HG02885 (cell line): Measurements from ENCODE around the gene MRI1.
"Not testable (repeated sequence)": the region's sequence is repeated elsewhere in the genome, so short reads cannot be mapped to it uniquely, and the experiment has no call there.

Experiments used
- ATAC-seq: cut with Tn5 transposase; IDR thresholded peaks from one replicate; pipeline ENCODE4 v1.9.1; 2021; ENCODE audit warnings: mild to moderate bottlenecking; ENCODE audit not compliant: unreplicated experiment, poor library complexity

MRI1 gene

DNA sequence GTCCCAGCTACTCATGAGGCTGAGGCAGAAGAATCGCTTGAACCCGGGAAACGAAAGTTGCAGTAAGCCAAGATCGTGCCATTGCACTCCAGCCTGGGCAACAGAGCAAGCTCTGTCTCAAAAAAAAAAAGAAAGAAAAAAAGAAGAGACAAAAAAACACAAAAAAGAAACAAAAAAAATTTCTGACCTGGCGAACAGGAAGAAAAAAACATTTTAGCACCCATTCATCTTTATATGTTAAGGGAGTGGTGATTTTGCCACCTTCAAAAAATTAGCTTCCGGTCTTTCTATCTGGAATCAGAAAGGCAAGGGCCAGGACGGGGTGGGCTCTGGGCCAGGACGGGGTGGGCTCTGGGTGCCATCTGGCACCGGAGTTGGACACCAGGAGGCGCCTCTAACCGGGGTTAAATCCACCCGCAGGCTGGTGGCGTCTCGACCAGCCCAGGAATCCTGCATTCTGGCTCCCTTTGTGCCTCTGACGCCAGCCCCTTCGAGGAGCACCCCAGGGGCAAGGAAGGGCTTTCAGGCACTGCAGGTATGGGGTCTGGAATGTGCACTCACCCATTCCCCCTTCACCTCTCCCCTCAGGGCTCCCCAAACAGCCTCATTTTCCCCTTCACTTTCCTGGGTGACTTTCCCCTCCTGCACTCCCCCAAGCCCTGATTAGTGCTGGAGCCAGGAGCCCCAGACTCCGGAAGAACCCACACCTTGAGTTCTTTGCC is 20.6 kb downstream of the MRI1 start:
- ATAC-seq, result no peak

DNA sequence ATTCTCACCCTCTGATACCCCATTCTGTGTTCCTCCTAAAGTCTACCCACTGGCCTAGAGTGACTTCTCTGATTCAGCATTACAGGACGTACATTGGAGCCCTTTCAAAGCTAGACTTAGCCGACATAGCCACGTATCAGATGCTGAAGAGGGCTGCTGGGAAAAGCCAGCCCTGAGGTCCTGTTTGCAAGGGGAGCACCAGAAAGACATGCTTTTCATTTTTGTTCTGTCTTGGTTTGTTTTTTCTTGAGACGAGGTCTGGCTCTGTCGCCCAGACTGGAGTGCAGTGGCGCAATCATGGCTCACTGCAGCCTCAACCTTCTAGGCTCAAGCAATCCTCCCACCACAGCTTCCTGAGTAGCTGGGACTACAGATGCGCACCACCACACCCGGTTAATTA is 24.7 kb downstream of the MRI1 start:
- no peak for ATAC-seq

DNA sequence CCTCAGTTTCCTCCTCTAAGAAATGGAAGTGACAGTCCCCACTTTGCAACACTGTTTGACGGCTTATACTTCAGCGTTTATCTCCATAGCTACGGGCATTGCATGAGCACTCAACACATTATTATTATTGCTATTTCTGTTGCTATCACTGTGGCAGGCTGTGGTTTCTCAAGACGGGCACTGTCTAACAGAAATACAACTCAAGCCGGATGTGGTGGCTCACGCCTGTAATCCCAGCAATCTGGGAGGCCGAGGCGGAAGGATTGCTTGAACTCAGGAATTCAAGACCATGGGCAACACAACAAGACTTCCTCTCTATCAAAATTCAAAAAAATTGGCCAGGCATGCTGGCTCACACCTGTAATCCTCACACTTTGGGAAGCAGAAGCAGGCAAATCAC is 26.0 kb downstream of the MRI1 start:
- ATAC-seq, result no peak

DNA sequence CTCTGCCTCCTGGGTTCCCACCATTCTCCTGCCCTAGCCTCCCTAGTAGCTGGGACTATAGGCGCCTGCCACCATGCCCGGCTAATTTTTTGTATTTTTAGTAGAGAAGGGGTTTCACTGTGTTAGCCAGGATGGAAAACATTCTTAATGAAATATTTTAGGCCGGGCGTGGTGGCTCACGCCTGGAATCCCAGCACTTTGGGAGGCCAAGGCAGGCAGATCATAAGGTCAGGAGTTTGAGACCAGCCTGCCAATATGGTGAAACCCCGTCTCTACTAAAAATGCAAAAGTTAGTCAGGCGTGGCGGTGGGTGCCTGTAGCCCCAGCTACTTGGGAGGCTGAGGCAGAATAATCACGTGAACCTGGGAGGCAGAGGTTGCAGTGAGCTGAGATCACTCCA is 29.0 kb downstream of the MRI1 start:
- not testable (repeated sequence) for ATAC-seq

DNA sequence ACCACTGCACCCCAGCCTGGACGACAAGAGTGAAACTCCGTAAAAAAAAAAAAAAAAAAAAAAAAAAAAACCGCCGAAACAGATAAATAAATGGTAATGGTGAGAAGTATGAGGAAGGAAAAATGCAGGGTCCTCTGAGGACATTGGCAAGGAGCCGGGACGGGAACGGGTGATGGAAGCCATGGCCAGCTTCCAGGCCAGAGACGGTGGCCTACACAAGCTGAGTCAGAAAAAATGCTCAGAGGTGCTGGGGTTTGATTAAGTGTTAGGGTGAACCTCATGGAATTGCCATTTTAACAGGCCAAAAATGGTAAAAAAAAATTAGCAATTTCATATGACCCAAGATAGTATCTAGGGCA is 30.1 kb downstream of the MRI1 start:
- no peak for ATAC-seq

DNA sequence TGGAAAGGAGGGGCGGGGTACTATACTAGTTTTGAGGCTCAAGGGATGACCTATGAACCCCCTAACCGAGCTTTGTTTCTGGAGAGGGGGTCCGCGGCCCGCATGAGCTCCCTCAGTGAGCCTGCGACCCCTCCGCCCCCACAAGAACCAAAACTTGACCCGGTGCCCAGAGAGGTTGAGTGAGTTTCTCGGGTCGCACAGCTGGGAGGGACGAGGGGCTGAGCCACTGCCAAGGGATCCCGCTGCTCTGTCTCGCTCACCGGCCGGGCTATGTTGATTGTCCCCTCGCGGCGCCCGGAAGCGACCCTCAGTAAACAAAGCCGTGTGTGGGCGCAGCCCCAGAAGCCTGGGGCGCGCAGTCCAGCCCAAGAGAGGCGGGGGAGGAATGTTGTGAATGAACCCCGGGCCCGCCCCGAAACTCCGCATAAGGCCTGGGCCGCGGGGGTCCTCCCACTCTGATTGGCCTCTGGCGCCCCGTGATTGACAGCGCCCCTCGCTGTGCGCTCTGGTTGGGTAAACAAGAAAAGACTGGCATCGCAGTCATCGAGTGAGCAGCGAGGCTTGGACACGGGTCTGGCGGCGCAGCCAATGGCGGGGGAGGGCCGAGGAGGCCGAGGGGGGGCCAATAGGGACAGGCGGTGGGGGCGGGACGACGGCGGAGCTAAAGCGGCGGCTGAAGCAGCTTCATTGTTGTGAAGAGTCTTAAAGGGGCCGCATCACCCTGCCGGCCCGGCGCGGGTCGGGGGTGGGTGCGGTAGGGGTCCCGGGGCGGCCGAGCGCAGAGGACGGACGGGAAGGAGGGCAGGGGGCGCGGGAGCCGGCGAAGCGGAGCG is 30.7 kb downstream of the MRI1 start, which contains the start of gene ZSWIM4:
TSS of gene ZSWIM4 (plus strand) at position 687 of the 833 bp plus-strand sequence. CDS start 206 bp downstream, outside the sequence.
- ATAC-seq, result peak; percentile 94

DNA sequence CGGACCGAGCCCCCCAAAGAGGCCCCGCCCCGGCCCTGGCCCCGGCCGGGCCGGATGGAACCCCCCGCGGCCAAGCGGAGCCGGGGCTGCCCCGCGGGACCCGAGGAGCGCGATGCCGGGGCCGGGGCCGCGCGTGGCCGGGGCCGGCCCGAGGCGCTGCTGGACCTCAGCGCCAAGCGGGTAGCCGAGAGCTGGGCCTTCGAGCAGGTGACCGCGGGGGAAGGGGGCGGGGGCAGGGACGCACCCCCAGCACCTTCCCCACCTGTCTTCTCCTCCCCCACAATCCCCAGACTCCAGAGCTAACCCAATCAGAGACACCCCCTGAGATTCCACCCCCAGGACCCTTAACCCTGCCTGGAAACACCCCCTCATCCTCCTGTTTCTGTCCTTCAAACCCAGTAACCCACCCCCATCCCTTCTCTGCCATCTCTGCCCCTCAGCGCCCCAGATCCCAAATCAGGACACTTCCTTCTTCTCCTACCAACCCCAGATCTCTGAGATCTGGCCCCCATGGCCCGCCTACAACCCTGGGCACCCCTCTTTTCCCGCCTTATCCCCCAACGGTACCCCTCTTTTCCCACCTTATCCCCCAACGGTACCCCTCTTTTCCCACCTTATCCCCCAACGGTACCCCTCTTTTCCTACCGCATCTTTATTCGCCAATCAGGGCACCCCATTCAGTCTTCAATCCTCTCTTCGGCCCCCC is 31.4 kb downstream of the MRI1 start:
- ATAC-seq, result peak; percentile 33

DNA sequence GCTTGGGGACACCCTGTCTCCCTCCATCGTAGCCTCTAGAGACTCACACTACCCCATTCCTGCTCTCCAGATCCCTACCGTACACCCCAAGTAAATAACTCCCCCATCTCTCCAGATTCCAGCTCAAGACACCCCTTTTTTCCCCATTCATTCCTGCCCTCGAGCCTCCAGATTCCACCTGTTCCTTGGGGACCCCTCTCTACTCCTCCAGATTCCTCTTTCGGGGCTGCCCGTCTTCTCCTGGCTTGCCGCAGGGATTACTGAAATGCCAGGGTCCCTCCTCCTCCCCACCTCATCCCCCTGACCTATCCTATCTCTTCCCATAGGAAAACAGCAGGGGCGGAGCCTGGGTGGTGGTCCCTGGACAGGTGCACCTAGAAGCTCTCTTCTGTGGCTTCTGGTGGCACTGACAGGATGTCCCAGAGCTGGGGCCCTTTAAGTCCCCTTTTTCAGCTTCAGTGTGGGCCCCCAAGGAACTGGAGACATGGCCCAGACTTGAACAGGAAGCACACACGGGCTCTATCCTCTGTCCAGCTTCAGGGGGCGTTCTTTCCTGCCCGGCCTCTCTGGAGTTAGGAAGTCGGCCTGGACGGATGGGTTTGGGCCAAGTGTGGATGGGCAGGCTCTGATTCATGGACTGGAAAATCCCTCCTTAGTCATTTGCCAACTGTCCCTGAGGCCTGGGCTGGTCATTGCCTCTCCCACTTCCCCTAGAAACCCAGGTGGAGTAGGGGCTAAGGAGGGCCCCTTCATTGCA is 32.2 kb downstream of the MRI1 start:
- ATAC-seq, result no peak

DNA sequence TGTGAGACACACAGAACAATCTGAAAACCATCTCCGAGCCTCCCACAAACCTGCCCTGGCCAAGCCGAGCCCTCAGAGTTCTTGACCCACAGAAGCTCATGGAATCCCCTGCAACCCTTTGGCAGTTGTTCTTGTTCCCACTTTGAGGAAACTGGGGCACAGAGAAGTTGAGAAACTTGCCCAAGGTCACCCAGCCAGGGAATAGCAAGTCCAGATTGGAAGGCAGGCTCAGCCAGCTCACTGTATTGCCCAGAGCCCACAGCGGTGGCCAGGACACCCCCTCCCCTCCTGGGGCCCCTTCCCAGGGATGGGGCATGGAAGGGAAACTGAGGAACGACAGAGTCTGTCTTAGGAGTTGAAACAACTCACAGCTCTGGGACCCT is 32.7 kb downstream of the MRI1 start:
- no peak for ATAC-seq

DNA sequence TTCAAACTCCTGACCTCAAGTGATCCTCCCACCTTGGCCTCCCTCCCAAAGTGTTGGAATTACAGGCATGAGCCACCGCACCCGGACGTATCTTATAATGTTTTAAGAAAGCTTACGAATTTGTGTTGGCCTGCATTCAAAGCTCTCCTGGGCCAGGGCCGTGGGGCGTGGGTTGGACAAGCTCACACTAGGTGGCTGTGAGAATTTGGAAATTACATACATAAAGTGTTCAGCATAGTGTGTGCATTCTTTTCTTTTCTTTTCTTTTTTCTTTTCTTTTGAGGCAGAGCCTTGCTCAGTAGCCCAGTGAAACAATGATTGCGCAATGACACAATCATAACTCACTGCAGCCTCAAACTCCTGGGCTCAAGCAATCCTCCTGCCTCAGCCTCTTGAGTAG is 33.5 kb downstream of the MRI1 start:
- ATAC-seq, result no peak

DNA sequence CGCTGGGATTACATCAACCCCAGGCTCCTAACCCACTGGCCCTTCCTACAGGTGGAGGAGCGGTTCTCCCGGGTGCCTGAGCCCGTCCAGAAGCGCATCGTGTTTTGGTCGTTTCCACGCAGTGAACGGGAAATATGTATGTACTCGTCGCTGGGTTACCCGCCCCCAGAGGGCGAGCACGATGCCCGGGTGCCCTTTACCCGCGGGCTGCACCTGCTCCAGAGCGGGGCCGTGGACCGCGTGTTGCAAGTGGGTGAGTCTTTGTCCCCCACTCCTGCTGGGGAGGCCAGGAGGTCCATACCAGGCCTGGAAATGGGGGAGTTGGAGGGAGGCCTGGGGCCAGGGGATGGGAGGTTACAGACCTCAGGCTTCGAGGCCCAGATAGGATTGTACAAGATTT is 35.3 kb downstream of the MRI1 start:
- ATAC-seq, result no peak

DNA sequence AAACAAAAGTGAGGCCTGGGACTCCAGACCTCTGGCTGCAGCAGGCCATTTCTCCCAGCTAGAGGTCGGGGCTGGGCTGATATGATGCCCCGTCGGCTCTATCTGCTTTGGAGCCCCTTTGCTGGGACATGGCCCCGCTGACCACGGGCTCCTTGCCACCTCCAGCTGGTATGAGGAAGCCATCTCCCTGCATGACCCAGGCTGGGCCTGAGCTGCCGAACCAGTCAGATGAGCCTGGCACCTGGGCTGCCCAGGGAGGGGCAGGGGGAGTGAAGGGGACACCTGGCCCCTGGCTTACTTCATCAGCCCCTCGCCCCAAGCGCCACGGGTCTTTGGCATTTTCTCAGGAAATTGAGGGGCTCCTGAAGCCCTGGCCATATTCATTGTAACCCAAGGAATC is 38.7 kb downstream of the MRI1 start:
- no peak for ATAC-seq

DNA sequence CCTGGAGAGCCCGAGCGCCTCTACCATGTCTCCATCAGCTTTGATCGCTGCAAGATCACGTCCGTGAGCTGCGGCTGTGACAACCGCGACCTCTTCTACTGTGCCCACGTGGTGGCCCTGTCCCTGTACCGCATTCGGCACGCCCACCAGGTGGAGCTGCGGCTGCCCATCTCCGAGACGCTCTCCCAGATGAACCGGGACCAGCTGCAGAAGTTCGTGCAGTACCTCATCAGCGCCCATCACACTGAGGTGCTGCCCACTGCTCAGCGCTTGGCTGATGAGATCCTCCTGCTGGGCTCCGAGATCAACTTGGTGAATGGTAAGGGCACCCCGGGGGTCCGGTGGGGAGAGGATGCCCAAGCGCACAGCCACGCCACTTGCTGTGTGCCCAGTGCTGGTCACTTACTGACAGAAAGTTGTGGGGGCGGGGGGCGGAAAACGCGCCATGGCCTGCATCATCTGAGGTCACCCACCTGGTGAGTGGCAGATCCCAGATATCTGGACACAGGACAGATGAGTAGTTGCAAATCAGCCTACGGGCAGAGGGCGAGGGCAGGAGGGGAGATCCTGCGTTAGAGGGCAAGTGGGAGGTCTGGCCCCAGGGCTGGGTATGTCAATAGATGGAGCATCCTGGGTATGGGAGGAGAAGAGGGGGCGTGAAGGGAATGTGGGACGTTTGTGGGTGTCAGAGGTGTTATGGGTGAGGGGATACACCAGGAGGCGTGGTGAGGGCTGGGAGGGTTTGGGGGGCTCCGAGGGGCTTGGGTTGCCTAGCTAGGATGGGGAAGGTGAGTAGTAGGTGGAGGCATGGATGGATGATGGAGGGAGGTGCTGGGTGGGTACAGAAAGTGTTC is 40.7 kb downstream of the MRI1 start:
- ATAC-seq, result no peak

DNA sequence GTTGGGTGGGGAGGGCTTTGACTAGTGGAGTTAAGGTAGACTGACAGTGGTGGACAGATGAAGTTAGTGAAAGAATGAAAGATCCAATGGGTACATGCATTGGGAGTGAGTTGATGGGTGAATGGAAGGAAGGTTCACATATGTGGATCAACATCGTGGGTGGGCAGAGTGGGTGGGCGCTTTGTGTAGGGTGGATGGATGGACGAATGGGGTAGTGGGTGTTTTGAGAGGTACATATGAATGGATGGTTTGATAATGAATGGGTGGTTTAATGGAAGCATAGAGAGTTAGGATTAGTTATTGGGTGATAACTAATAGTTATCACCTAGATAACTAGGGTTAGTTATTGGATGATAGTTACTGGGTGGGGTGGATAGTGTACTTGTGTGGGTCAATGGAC is 42.4 kb downstream of the MRI1 start:
- no peak for ATAC-seq

DNA sequence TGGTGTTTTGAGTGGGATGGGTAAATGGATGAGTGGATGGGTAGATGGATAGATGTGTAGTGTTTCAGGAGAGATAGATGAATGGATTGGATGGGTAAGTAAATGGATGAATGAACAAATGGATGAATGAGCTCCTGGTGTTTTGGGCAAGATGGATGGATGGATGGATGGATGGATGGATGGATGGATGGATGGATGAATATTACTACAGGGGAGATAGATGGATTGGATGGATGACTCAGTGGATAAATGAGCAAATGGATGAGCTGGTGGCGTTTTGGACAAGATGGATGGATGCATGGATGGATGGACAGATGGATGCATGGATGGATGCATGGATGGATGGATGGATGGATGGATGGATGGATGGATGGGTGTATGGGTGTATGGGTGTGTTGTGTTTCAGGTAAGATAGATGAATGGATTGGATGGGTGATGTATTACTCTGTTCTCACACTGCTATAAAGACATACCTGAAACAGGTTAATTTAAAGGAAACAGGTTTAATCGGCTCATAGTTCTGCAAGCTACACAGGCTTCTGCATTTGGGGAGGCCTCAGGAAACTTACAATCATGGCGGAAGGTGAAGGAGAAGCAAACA is 43.2 kb downstream of the MRI1 start:
- no peak for ATAC-seq

DNA sequence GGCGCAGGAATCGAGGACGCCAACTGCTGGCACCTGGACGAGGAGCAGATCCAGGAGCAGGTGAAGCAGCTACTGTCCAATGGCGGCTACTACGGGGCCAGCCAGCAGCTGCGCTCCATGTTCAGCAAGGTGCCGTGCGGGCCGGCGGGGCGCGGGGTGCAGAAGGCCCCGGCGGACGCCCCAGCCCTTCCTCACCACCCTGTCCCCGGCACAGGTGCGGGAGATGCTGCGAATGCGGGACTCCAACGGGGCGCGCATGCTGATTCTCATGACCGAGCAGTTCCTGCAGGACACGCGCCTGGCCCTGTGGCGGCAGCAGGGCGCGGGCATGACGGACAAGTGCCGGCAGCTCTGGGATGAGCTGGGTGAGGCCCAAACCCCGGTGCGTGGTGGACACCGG is 44.5 kb downstream of the MRI1 start:
- no peak for ATAC-seq

DNA sequence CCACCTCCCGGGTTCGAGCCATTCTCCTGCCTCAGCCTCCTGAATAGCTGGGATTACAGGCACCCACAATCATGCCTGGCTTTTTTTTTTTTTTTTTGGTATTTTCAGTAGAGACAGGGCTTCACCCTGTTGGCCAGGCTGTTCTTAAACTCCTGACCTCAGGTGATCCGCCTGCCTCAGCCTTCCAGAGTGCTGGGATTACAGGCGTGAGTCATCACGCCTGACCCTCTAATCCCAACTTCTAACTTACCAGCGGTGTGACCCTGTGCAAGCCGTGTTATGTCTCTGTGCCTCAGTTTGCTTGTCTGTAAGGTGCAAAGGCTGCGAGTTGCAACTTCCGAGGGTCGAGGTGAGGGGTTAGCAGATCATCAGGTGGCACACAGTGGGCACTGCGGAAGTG is 48.2 kb downstream of the MRI1 start:
- ATAC-seq, result no peak

DNA sequence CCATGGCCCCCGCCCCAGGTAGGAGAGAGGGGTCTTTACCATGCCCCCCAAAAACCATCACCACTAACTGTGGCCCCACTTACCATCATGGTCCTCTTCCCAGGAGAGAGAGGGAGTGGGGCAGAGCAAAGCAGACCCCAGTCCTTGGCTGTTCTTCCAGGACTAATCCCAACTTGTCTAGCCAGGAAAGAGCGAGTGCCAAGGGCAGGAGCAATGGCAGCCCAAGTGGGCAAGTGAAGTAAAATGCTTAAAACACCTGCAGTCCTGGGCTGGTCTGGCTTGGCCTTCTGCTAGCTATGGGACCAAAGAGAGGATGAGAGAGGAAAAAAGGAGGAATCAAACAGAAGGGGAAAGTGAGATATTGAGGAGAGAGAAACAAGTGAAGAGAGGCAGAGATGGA is 48.8 kb downstream of the MRI1 start:
- no peak for ATAC-seq

DNA sequence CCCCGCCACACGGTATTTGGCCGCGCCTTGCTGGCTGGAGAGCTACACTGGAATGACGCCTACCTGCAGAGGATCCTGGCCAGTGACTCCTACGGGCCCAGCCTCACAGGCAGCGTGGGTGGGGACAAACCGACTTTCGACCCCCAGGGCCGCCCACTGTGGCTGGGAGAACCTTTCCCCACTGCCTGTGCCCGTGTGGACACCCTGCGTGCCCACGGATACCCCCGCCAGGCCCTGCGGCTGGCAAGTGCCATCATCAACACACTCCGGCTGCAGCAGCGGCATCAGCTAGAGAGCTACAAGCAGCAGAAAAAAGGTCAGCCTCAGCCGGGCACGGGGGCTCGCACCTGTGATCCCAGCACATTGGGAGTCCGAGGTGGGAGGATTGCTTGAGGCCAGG is 50.2 kb downstream of the MRI1 start:
- no peak for ATAC-seq
